Tibial nerve (tissue), 4 donors: ENCODE data around the gene PCED1B.
"Not testable (repeated sequence)": the region's sequence is repeated elsewhere in the genome, so short reads cannot be mapped to it uniquely, and the experiment has no call there.

ENCODE experiments used
- CTCF ChIP-seq, 5 experiments: fragments of 200-600 bp in 3 of 5; fragments of 450-650 bp in 2 of 5; sonication (generic) in 3 of 5; IDR thresholded peaks; one replicate each; pipeline ENCODE4 v1.5.1; 2016 to 2019; ENCODE audit warnings: antibody characterized with exemption in 5 of 5, mild to moderate bottlenecking in 3 of 5, moderate library complexity in 2 of 5
- EP300 ChIP-seq, 2 donors: sonication (generic); formaldehyde crosslinking; IDR thresholded peaks; one replicate each; pipeline ENCODE4 v1.6.1; 2017; ENCODE audit warnings: antibody characterized with exemption in 2 of 2, mild to moderate bottlenecking in 1 of 2
- POLR2A ChIP-seq, 2 donors: fragments of 450-650 bp; IDR thresholded peaks; one replicate each; pipeline ENCODE4 v1.6.1; 2017; ENCODE audit warnings: antibody characterized with exemption in 2 of 2, mild to moderate bottlenecking in 2 of 2, moderate library complexity in 2 of 2

- not testable (repeated sequence) for TF ChIP-seq POLR2A, CTCF, EP300 (IDR thresholded peaks at IDR 0.05)
Measured at GRCh38 chr12:47117305-47117704, 37.9 kb downstream of the PCED1B start.
